Activated naive CD4-positive, alpha-beta T cell treated with anti-CD3 and anti-CD28 coated beads, Interleukin-2, amount 10 ng/mL, durations not matched to agents 5 hours and 36 hours (primary cell): ENCODE results near the gene TUSC2. TPM values are rescaled to one million over a fixed set of nuclear protein-coding genes. Genes with fewer than 3 reads are reported as not detected.

ENCODE experiments used
- total RNA-seq, 2 experiments: library from RNA; stranded (reverse); gene quantifications; one replicate each; pipeline ENCODE4 v1.2.3, GENCODE V29; 2021

TUSC2 gene, protein sequence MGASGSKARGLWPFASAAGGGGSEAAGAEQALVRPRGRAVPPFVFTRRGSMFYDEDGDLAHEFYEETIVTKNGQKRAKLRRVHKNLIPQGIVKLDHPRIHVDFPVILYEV
- total RNA-seq = 10 to 100 TPM; 15.5 TPM

DNA sequence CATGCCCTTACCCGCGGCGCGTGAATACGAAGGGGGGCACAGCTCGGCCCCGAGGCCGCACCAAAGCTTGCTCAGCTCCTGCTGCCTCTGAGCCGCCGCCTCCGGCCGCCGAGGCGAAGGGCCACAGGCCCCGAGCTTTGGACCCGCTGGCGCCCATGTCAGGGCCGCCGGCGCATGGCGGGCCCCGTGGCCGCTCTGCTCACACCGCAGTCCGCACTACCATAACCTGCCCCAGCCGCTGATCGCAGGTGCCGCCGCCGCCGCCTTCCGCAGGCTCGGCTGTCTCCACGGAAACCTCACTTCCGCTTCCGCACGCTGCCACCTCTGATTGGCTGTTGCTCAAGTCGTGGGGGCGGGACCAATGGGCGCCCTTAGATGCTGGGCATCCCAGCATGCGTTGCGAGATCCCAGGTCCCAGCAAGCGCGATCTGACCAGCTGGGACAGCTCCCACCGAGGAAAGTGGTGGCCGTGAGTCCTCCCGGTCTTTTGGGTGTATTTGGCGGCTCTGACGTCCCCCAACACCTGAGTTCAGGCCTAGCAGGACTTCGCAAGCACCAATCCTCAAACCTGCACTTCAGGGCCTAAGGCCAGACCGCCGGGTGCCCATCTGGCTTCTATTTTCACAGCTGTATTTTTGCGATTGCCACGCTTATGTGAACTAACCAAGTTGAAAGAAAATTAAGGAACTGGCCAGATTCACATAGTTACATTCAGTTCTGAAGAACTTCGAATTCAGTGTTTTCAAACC is at the start of gene TUSC2:
TUSC2 (minus strand) TSS at position 281 of the 749 bp plus-strand sequence; CDS start at position 157, 124 bp downstream.

DNA sequence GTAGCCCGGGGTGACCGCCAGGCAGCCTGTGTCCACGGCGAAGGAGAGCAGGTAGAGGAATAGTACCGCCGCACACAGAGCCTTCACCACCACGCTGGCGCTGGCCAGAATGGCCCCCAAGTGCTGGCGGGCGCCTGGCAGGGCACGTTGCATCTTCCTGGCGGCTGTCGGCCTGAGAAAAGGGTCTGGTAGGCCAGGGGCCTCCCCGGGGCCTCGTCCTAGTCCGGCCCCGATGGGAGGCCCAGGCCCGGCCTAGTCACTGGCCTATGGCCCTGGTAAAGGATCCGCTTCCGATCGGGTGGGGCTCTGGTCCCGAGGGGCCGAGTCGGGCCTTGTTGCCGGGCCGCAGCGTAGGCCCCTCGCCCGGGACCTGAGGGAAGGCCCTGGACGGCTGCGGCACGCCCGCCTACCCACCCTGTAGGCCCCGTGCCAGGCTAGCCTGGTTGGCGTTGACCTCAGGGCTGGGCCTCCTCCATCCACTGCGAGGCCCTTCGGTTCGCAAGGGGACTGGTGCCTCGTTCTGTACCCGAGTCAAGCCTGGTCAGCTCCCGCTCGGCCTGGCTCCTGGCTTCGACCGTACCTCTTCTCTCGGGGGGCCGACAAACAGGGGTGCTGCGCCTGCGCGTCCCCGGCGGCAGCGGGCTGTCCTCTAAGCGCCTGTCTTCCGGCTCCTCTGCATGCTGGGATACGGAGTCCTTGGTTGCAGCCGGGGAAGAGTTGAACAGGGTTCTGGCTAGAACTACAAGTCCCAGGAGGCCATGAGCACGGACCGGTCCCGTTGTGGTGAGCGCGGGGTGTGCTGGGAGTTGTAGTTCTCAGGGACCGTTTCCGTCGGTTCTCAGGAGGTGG is 31.1 kb upstream of the TUSC2 start, which contains the start of gene TMEM115:
TMEM115 (minus strand) TSS at position 611 of the 849 bp plus-strand sequence; CDS start at position 153, 458 bp downstream.

DNA sequence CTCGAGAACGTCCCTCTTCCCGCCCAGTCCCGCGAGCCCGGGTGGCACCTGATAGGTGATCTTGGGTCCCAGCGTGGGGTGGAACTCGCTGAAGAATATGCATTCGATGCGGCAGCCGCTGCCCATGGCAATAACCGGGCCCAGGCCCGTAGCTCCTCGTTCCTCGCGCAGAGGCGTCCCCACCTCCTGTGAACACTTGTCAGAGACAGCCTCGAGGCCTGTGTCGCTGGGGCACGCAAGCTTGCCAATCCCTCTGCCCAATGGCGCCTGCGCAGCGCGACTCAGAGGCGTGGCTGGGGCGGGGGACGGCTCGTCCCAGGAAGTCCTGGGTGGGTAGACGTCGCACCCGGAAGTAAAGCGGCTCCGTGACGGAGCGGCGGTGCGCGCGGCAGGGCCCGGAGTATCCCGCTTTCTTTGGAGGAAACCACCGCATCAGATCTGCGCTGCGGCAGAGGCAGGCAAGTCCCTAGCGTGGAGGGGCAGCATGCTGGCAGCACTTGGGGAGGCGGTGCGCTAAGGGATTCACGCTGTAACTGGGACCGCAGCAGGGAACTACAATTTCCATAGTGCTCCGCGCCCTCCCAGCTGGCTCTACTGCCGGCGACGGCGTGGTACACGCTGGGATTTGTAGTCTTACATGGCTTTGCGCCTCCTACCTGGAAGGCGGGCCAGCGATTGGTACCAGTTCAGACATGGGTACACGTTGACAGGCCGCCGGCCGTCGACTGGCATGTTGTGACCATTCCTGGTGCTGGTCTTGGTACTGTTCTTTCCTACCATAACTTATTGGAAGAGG is 22.7 kb upstream of the TUSC2 start, which contains the start of the genes CYB561D2 and NPRL2:
CYB561D2 (plus strand) TSS at position 336 of the 796 bp plus-strand sequence. CDS start 572 bp downstream, outside the sequence.
NPRL2 (minus strand) TSS at position 249 of the 796 bp plus-strand sequence; CDS start at position 126, 123 bp downstream.

DNA sequence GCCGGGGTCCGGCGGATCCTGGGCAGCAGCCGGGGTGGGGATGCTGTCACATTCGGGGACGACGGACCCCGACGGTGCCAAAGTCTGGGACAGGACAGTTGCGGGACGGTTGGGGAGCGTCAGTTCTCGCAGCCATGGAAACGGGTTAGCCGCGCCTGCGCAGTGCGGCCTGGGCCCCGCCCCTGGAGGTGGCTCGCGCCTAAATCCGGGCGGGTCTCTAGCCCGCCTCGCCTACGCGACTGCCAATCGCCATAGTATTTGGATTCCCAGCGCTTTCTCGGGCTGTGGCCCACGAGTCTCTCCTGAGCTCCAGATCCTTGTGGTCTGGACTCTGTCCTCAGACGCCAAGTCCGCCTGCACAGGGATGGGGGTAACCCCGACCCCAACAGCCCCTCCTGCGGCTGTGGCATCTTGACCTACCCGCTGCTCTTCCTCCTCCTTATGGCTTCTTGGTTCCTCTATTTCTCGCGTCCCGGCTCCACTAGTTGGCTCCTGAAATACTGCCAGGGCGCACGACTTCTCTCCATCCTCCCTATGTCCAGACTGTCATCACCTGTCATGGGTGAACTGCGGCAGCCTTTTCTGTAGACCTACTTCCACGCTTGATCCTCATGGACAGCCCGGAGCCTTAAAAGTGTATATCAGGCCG is 17.7 kb upstream of the TUSC2 start, which contains the start of gene ZMYND10:
ZMYND10 (minus strand) TSS at position 147 of the 649 bp plus-strand sequence. CDS start 153 bp downstream, outside the sequence.

DNA sequence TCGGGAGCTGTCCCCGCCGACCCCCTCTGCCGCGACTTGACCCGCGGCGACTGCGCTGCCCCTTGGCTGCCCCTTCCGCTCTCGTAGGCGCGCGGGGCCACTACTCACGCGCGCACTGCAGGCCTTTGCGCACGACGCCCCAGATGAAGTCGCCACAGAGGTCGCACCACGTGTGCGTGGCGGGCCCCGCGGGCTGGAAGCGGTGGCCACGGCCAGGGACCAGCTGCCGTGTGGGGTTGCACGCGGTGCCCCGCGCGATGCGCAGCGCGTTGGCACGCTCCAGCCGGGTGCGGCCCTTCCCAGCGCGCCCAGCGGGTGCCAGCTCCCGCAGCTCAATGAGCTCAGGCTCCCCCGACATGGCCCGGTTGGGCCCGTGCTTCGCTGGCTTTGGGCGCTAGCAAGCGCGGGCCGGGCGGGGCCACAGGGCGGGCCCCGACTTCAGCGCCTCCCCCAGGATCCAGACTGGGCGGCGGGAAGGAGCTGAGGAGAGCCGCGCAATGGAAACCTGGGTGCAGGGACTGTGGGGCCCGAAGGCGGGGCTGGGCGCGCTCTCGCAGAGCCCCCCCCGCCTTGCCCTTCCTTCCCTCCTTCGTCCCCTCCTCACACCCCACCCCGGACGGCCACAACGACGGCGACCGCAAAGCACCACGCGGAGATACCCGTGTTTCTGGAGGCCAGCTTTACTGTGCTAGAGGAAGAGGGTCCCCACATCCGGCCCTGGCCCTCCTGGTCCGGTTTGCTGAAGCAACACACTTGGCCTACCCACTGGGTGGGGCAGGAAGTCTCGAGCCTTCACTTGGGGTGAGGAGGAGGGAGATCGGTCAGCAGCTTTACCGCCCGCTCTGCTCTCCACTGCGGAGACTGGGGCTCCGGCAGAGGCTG is 12.7 kb upstream of the TUSC2 start, which contains the start of gene RASSF1:
RASSF1 (minus strand) TSS at position 389 of the 882 bp plus-strand sequence; CDS start at position 358, 31 bp downstream.

DNA sequence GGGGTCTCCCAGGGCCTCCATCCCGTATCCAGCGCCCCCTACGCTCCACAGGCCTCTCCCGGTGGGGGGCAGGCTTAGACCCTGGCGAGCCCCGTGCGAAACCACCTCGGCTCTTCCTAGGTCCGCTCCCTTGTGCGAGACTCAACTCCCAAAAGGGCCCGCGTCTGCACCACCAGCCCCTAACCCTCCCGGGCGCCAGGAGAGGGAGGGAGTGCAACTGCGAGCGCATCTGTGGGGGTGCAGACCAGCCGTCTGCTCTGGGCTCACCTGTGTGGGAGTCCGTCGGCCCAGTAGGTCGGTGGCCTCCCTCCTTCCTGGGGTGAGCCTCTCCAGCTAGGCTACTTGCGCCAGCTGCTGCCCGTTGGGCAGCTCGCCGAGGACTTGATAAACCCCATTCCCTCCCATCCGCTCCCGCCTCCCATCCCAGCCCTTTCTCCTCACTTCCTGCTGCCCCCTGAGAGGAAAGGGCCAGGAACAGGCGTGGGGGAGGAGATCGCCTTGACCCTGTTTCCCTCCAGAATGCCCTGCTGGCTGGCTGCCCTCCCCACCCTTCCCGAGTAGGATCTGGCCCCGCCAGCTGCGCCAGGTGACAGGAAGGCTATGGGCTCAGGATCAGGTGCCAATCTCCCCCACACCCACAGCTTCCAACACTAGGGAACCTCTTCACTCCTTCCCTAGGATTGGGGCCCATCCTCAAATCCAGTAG is 5.5 kb downstream of the TUSC2 start, which contains the start of gene HYAL2:
HYAL2 (minus strand) TSS at position 360 of the 706 bp plus-strand sequence. CDS start 2,256 bp downstream, outside the sequence.

DNA sequence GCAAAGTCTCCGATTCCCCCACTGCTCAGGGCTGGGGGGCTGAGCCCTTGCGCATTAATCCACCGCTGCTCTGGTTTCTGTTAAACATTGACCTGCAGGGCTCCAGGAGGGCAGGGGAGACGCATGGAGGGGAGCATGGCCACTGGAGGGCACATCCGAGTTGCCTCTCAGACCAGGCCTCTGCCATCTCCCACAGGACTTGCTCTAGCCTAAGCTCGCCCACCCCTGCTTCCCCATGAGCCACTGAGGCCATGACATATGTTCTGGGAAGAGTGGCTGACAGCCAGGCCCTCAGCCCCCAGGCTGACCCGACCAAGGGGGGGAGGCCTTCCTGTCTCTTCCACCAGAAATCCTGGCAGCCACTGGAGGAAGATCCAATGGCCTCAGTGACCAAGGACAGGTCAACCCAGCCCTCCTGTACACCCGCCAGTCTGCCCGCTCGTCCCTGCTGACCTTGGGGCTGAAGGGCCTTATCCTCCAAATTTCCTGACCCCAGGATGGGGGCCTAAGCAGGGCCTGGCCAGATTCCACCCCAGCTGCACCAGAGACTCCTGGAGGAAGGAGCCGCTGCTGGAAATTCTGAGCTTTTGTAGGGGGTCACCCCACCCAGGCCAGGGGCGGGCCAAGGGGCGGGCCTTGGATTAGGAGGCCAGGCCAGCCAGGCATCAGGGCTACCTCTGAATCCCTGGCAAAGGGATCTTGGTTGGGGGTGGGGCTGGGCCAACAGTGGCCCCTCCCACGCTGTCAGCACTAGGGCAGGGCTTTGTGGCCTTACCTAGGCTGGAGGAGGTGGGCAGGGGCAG is 24.8 kb downstream of the TUSC2 start, which contains the start of gene HYAL1:
HYAL1 (minus strand) TSS at position 562 of the 803 bp plus-strand sequence. CDS start 618 bp downstream, outside the sequence.

DNA sequence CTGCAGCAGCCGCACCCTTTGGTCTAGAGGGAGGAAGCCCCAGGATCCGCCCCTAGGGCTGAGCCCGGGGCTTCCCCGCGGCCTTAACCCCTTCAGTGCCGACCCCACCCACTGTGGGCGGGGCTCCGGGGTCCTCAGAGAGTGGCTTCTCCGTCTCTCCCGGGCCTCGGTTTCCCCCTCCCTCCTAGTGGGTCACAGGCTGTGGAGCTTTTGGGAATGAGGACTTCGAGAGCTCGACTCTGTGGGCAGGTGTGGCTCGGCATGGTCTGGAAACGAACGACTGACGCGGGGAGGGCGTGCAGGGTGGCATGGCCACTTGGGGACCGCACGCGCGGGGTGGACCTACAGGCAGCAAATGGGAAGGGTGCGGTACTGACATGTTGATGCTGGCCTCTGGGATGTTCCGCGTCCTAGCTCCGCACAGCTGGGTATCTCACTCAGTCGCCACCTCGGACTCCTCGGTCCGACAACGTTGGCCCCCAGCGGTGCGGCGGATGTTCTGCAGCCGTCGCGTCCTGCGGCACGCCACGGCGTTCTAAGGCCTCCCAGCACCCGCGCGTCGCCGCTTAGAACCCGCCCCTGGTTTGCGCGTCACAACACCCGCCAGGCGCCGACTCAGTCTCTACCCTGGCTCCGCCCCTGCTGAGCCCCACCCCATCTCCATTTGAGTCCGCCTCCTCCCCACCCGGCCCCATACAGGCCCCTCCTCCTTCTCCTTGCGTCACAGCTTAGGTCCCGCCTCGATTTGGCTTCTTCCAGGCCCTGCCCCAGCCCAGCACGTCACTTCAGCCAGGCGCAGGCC is 29.0 kb downstream of the TUSC2 start, which contains the start of the genes HYAL3 and NAA80:
HYAL3 (minus strand) TSS at position 570 of the 802 bp plus-strand sequence. CDS start 3,803 bp downstream, outside the sequence.
NAA80 (minus strand) TSS at position 570 of the 802 bp plus-strand sequence. CDS start 1,942 bp downstream, outside the sequence.

DNA sequence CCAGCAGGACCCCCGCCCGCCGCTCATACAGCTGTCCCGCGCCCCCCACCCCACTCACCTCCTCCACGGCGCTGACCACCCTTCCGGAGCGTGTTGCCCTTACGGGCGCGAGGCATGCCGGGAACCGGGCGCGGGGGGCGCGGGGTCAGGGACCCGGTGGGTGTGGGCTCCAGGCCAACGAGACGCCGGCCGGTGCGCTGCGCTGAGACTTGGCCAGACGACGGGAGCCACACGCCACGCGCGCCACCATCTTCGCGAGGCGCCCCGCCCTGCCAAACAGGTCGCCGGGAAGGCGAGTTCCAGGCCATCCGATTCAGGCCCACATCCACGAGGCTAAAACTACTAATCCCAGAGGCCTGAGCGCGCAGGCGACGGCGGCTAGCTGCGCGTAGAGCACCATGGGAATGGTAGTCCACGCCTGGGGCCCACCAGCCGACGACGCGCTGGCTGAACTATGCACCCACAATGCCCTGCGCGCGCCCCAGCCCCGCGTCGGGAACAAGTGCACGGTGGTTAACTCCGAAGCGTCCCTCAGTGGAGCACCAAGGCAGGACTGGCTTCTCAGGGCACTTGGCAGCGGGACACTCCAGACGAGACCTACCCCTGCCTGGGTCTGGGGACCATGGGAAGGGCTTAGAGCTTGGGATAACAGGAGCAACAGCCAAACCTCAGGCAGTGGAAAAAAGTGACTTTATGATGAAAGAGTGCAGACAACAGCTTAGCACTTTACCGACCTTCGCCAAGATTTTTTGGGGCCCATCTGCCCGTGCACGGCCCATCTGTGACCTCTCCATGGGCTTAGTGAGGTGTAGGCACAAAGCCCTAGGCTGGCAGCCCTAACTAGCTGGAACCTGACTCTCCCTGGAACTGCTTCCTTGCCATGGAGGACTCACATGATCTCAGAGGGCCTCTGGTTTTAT is 35.6 kb downstream of the TUSC2 start, which contains the start of gene IFRD2:
IFRD2 (minus strand) TSS at position 271 of the 920 bp plus-strand sequence; CDS start at position 116, 155 bp downstream.

DNA sequence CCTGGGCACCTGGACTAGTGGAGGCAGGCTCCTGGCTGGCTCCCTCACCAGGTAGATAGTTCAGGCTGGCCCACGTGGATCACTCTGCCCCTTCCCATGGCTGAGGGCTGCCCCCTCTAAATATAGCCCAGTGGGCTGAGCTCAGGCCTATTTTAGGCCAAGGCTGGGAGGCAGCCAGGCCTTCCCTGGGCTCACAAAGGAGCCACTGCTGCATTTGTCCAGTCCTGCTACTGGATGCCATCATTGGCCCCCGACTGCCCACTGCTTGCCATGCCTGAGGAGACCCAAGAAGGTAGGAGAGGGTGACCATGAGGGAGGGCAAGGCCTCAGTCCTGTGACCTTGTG is 49.2 kb downstream of the TUSC2 start, which contains the start of gene LSMEM2:
LSMEM2 (plus strand) TSS at position 208 of the 345 bp plus-strand sequence; CDS start at position 235, 27 bp downstream.

Other genes with a start within 250 kb of the TUSC2 start
- gene RBM5, start 239.3 kb downstream of the TUSC2 start, total RNA-seq = 100 to 1,000 TPM; 204 to 206 TPM
- not detected for gene SEMA3F, start 172.9 kb downstream of the TUSC2 start, total RNA-seq
- not detected for gene GNAT1, start 136.6 kb downstream of the TUSC2 start, total RNA-seq
- not detected for gene SLC38A3, start 123.0 kb downstream of the TUSC2 start, total RNA-seq
- gene GNAI2, start 92.0 kb downstream of the TUSC2 start, total RNA-seq = 100 to 1,000 TPM; 372 to 387 TPM
- under 1 TPM; 0.30 to 0.34 TPM for gene SEMA3B, start 59.1 kb downstream of the TUSC2 start, total RNA-seq
- not detected for gene LSMEM2, start 49.1 kb downstream of the TUSC2 start, total RNA-seq
- gene IFRD2, start 35.8 kb downstream of the TUSC2 start, total RNA-seq = 10 to 100 TPM; 54.2 to 58.4 TPM
- 1 to 10 TPM; 6.3 to 7.0 TPM for gene HYAL3, start 28.8 kb downstream of the TUSC2 start, total RNA-seq
- 10 to 100 TPM; 33.2 to 35.3 TPM for gene NAA80, start 28.8 kb downstream of the TUSC2 start, total RNA-seq
- under 1 TPM; 0.24 to 0.40 TPM for gene HYAL1, start 24.6 kb downstream of the TUSC2 start, total RNA-seq
- gene HYAL2, start 5.5 kb downstream of the TUSC2 start, total RNA-seq = 1 to 10 TPM; 4.0 to 6.0 TPM
- gene RASSF1, start 12.6 kb upstream of the TUSC2 start, total RNA-seq = 100 to 1,000 TPM in 1 of 2 experiments, 10 to 100 TPM in 1; 96.2 to 102 TPM
- gene ZMYND10, start 17.5 kb upstream of the TUSC2 start, total RNA-seq = 1 to 10 TPM; 2.2 to 3.0 TPM
- 10 to 100 TPM; 44.2 to 45.0 TPM for gene NPRL2, start 22.6 kb upstream of the TUSC2 start, total RNA-seq
- gene CYB561D2, start 22.6 kb upstream of the TUSC2 start, total RNA-seq = 10 to 100 TPM; 33.7 to 35.8 TPM
- 10 to 100 TPM; 19.0 to 19.8 TPM for gene TMEM115, start 31.3 kb upstream of the TUSC2 start, total RNA-seq
- gene CACNA2D2, start 175.4 kb upstream of the TUSC2 start, total RNA-seq = under 1 TPM; 0.60 to 0.63 TPM
- gene C3orf18, start 239.5 kb upstream of the TUSC2 start, total RNA-seq = 10 to 100 TPM; 39.0 to 39.2 TPM
- 10 to 100 TPM; 77.1 to 80.0 TPM for gene HEMK1, start 241.3 kb upstream of the TUSC2 start, total RNA-seq